Suppressor macrophage (primary cell): ENCODE measurements around the gene SH3GLB2.
A peak's percentile ranks its signal among the peaks of the same experiment; 100 is the strongest.
"Not testable (repeated sequence)": the region's sequence is repeated elsewhere in the genome, so short reads cannot be mapped to it uniquely, and the experiment has no call there.

Source experiments
- DNase-seq, 4 experiments: peaks; one replicate each; pipeline ENCODE4 v3.0.0-alpha.2; 2020 to 2022

Gene SH3GLB2

GRCh38 chr9:129053020-129053419, 24.9 kb upstream of the SH3GLB2 start:
- DNase-seq: no peak

GRCh38 chr9:129052592-129052991, 24.5 kb upstream of the SH3GLB2 start:
- no peak for DNase-seq

DNA sequence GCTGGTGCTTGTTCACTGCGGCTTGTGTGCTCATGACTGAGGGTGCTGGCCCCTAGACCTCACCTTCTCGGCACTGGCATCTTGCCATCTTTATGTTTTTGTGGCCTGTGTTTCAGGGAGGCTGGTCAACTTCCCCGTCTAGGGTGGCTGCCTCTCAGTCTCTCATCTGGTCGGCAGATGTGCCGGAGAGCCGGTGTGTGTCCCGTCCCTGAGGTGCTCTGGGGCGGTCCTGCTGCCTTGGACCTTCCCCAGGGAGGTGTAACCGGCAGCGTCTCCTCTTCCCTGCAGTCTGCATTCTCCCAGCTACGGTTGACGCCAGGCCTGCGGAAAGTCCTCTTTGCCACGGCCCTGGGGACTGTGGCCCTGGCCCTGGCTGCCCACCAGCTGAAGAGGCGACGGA, 13.9 kb upstream of the SH3GLB2 start:
- no peak for DNase-seq

- no peak for DNase-seq
These were observed 12.0 kb upstream of the SH3GLB2 start for GRCh38 chr9:129040113-129040643.

DNA sequence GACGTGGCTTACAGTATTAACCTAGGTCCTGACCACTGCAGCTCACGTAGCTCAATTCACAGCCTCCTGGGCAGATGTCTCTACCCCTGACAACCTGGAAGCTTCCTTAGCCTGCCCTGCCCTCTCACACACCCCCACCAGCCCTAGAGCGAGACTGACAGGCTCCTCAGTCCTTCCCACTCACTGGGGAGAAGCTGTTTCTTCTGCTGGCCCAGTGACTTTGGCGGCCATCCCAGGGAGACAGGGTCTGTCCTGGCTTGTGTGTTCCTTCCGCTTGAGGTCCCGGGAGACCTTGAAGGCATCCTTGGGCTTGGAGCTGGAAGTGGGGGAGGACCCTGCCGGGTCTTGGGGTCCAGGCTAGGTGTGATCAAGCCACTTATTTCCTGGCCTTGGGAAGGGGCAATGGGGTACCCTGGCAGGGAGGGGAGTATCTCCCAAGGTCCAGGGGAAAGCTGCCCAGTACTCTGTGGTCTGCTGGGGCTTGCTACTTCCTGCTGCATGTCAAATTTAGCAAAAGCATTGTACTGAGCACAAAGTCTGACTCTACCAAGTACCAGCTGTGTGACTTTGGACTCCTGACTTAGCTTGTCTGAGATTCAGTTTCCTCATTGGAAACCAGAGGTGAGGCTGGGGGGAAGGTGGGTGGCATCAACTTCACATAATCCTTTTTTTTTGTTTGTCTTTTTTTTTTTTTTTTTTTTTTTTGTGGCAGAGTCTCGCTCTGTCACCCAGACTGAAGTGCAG, 10.2 kb upstream of the SH3GLB2 start:
- peak in 1 of 4 experiments; percentile 39 for DNase-seq

GRCh38 chr9:129037767-129038098, 9.6 kb upstream of the SH3GLB2 start:
- no peak for DNase-seq

- DNase-seq: no peak
These were observed 9.0 kb upstream of the SH3GLB2 start for GRCh38 chr9:129036923-129037766.

DNA sequence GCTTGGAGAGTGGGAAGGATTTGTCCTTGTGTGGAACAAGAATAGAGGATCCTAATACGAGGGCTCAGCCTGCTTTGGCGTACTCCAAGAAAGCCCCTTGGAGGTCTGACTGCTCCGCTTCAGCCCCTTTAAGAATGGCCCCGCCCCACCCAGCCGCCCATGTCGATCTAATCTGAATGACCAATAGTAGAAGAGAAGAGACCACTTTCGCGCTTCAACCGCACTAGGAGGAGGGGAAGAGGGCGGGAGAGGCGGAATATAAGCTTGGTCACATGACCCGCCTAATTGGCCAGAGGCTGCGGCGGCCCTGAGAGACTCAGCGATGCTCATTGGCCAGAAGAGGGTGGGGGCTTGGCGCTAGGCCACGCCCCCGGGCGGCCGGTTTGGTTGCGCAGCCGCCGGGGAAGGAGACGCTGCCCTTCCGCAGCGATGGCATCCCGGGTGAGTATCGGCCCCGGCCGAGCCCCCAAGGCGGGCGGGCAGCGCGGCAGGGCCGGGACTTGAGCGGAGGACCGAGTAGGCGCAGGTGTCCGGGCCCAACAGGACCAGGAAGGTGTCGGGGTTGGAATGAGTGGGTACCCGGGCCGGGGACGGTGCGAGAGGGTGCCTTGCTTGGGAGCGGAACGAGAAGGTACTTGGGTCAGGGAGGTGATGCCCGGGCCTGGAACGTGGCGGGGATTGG, 8.3 kb upstream of the SH3GLB2 start, which contains the start of gene MIGA2:
MIGA2 (plus strand) TSS at position 386 of the 682 bp plus-strand sequence. CDS start 3,969 bp downstream, outside the sequence.
- DNase-seq: peak; percentile 98 to 99 (median 99)

DNA sequence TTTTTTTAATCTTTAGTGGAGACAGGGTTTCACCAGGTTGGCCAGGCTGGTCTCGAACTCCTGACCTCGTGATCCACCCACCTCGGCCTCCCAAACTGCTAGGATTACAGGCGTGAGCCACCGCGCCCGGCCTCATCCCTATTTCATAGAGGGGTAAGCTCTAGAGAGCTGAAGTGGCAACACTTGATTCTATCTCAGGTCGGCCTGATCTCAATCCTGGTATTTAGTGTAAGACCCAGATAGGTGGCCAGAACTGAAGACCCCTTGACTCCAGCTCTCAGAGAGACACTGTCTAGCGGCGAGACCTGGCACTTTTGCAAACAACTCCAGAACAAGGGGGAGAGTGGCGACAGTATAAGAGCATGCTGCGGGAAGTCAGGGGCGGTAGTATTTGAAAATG, 7.7 kb upstream of the SH3GLB2 start:
- DNase-seq: not testable (repeated sequence)

DNA sequence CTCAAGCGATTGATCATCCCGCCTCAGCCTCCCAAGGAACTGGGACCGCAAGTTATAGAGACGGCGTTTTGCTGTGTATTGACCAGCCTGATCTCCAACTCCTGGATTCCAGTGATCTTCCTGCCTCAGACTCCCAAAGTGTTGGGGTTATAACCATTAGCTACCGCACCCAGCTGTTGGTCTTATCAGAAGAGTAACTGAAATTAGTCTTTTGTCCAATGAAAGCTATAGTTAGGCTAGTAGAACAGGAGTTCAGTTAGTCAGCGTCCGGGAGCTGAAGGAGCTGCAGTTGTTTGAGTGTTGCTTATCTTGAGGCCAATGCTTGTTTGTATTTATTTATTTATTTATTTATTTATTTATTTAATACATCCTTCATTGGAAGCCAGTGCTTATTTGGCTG, 5.1 kb upstream of the SH3GLB2 start:
- DNase-seq: no peak

- no peak for DNase-seq
These were observed 4.5 kb upstream of the SH3GLB2 start for GRCh38 chr9:129032541-129033159.

GRCh38 chr9:129031514-129031913, 3.4 kb upstream of the SH3GLB2 start:
- no peak for DNase-seq

DNA sequence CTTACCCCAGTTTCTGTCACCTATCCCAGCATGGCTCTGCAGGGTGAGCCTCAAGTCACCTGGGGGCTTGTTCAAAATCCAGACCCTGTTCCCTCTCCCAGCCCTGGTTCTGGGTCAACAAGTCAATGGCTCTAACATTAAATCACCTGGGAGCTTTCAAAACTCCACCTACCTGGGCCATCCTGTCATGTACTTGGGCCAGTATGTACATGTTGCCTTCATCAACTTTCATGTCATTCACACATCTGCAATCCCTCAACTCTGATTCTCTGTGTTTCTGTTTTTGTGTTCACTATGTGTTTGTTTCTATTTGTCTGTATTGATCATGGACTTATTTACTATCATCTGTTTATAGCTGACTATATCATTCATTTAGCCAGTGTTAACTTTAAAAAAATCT, 2.1 kb upstream of the SH3GLB2 start:
- DNase-seq: no peak

DNA sequence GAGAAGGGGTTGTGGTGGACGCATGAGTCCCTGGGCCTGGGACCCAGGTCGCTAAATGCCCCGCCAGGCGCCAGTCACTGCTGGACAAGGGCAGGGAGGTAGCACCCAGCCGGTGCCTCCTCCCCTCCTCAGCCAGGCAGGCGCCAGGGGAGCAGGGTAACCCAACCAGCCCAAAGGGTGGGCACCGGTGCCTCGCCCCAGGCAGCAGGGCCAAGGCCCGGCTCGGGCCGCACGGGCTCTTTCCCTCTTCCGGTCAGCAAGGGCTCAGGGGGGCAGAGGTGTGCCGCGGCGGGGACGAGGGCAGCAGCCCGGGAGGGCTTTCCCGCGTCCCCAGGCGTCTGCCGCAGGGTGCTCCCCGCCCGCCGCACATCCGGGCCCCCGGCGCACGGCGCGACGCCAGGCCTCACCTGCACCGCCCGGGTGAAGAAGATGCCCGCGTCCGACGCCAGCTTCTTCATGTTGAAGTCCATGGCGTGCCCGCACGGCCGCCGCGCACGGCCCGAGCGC, 393 bp downstream of the SH3GLB2 start:
- peak in 3 of 4 experiments; percentile 12 to 18 (median 14) for DNase-seq

GRCh38 chr9:129027224-129027684, 877 bp downstream of the SH3GLB2 start:
- no peak for DNase-seq

DNA sequence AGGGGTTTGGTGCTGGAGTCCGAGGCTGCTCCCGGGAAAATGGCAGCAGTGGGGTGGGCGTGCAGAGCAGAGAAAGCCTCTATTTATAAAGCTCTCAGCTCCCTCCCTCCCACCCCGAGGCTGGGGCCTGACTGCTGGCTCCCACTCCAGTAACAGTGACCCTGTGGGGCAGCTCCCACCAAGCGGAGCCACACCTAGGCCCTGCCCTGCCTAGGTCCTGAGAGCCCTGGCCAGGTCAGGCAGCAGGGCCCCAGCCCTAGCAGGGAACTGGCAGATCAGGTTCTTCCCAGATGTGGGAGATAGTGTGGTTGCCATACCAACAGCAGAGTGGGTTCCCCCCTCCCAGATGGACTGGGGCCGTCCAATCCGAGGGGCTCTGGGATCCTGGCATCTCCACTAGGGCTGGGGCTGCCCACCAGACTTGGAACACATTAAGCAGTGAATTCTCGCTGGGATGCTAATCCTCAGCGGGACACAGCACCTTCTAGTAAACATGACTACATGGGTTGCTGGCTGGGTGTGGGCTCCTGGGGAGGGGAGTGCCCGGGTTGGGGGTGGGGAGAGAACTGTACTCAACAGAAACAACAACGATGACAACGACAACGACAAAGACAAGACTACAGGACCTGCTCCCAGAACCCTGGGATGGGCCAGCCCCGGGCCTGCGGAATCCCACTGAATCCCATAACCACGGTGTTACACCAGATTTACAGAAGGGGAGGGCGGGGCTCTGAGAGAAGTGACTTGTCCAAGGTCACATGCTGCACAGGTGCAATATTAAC, 1.5 kb downstream of the SH3GLB2 start:
- DNase-seq: no peak

GRCh38 chr9:129023908-129024233, 4.3 kb downstream of the SH3GLB2 start:
- DNase-seq: no peak

DNA sequence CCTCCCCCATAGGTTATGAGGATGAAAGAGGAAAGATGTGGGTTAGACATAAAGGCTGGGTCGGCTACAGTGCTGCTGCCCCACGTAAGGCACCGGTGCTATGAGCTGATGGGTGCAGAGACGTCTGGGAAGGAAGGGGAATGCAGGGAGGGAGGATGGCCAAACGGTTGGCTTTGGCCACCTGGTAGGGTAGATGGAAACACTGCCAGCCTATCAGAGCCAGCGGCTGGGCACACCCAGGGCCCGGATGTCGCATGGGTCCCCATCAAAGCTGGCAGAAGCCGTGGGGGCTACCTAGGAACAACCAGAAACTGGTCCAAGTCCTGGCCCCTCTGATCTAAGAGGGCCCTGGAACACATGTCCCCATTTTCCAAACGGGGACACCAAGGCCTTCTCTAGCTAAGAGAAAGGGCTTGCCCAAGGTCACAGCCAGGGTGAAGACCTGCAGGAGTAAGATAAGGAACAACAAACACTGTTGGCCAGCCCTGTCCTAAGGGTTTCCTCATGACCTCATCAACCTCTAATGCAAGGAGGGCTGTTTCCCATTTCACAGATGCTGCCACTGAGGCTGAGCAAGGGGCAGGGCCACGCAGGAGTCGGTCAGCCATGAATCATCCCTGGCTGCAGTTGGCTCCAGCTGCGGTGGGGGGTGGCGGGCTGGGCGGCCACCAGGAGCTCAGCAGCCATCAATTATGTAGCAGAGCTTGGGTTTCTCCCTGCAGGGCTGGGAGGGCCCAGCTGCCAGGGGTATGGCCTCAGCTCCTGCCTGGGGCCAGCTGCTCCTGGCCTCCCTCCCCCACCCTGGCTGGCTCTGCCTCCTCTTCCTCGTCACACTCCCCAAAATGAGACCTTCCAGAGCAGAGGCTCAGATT, 4.9 kb downstream of the SH3GLB2 start:
- no peak for DNase-seq

GRCh38 chr9:129022037-129022436, 6.1 kb downstream of the SH3GLB2 start:
- no peak for DNase-seq

GRCh38 chr9:129021091-129021490, 7.0 kb downstream of the SH3GLB2 start:
- DNase-seq: no peak
